GM19467 (cell line): ENCODE results near the gene GPATCH4.
"Not testable (repeated sequence)": the region's sequence is repeated elsewhere in the genome, so short reads cannot be mapped to it uniquely, and the experiment has no call there.

ENCODE experiments used
- ATAC-seq: cut with Tn5 transposase; IDR thresholded peaks from one replicate; pipeline ENCODE4 v1.9.1; 2021; ENCODE audit warnings: mild to moderate bottlenecking, moderate library complexity; ENCODE audit not compliant: unreplicated experiment

Gene GPATCH4

DNA sequence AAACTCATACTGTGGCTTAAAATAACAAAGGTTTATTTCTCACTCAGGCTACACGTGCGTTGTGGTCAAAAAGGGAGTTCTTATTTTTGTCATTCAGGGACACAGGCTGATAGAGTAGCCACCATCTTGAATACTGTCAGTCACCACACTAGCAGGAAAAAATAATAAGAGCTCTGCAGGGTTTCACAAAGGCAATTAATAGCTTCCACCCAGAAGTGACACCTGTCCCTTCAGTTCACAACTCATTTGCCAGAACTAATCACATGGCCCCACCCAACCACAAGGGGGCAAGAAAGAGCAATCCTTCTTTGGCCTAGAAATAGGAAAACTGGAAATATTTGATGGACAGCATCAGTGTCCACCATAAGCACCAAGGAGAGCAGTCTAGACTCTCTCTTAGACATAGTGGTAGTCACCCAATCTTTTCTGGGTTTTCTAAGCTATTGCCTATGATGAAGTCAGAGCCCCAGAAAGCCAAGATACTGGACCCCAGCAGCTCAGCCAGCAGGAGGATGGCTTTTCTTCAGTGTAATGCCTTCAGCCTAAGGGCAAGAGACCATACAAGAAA, 26.1 kb upstream of the GPATCH4 start:
- no peak for ATAC-seq

DNA sequence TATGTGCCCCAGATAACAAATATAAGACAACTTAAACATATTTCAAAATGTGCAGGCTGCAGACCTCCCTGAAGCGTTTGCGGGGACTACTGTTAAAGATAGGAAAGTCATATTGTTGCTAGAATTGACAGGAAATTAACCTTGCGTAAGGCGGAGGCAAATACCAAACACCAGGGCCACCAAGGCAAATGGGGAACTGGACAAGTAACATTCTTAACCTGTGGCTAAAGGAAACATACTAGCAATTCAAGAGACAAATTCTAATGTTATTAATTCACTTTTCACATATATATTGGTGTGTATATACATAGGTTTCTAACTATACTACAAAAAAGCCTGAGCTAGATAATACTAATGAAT, 24.8 kb upstream of the GPATCH4 start:
- no peak for ATAC-seq

DNA sequence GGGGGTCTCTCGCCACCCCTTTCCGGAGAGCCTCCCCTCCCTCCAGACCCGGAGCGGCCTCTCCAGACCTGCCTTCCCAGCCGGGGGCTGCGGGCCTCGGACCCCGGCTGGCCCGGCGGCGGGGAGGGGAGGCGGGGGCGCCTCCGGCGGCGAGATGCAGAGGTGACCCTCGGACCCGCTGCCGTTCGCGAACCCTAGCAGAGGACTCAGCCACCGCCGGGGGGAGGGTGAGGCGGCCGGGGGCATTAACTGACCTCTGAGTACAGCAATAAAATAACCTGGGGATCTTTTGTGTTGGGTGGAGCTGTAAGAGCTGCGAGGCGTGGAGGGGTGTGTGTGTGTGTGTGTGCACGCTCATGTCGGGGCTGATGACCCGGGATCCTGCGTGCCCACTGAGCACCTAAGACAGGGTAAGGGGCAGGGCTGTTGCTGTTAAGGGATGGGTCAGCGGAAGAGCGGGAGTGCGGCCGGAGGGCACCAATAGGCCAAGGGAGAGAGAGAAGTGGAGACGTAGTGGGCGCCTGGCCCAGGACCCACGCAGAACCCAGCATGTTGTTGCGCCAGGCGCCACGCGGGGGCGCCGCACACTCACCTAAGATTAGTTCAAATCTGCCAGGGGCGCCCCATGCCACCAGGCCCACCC, 24.3 kb upstream of the GPATCH4 start:
- ATAC-seq, result no peak

DNA sequence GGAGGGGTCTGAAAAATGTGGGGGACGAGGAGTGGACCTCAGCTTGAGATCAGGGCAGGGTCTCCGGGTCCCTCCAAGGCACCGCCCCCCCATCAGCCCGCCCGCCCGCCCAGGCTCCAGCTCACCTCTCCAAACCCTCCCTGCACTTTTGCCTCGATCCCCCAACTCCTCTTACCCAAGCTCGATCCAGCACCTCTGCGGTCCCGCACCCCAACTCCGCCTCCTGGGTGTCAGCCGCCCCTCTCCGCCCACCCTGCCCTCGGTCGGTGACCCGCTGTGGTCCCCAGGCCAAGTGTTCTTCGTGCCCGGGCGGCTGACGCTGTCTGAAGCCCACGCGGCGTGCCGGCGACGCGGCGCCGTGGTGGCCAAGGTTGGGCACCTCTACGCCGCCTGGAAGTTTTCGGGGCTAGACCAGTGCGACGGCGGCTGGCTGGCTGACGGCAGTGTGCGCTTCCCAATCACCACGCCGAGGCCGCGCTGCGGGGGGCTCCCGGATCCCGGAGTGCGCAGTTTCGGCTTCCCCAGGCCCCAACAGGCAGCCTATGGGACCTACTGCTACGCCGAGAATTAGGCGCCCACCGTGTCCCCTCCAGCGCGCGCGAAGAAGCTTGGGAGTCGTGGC, 23.6 kb upstream of the GPATCH4 start:
- ATAC-seq, result no peak

DNA sequence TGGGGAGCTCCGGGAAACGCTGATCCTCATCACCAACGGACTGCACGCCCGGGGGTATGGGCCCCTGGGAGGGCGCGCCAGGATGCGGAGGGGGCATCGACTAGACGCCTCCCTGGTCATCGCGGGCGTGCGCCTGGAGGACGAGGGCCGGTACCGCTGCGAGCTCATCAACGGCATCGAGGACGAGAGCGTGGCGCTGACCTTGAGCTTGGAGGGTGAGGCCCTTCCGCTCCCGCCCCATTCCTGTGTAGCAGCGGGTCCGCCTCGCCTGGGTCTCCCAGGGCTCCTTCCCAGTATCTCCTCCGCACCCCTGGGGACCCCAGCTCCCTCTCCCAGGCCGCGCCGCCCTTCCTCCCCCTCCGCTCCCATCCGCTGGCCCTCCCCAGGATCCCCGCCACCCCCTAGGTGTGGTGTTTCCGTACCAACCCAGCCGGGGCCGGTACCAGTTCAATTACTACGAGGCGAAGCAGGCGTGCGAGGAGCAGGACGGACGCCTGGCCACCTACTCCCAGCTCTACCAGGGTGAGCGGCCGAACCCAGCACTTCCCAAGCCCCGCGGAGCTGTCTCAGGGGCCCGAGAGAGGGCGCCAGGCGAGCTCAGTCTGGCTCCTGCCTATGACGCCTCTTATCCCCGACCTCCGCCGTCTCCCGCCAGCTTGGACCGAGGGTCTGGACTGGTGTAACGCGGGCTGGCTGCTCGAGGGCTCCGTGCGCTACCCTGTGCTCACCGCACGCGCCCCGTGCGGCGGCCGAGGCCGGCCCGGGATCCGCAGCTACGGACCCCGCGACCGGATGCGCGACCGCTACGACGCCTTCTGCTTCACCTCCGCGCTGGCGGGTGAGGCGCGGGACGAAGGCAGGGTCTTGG, 22.9 kb upstream of the GPATCH4 start:
- ATAC-seq, result no peak

DNA sequence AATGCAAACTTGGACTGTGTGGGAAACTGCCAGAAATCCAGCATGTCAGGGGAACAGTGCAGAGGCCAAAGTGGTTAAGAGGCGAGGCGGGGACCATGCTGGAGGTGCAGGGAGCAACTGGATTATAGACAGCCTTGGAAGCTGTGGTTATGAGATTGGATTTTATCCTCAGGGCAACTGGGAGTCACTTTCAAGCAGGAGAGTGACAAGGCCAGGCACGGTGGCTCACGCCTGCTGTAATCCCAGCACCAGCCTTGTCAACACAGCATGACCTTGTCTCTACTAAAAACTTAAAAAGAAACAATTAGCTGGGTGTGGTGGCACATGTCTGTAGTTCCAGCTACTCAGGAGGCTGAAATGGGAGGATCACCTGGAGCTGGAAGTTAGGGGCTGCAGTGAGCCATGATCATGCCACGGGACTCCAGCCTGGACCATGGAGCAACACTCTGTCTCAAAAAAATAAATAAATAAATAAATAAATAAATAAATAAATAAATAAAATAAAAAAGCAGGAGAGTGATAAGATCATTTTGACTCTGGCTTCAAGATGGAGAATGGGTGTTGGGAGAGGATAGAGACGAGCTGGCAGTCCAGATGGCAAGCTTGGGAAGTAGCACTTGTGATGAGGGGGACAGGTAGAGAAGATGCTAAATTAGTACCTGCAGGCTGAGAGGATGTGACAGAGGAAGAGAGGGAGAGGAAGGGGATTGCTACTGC, 21.5 kb upstream of the GPATCH4 start:
- no peak for ATAC-seq

DNA sequence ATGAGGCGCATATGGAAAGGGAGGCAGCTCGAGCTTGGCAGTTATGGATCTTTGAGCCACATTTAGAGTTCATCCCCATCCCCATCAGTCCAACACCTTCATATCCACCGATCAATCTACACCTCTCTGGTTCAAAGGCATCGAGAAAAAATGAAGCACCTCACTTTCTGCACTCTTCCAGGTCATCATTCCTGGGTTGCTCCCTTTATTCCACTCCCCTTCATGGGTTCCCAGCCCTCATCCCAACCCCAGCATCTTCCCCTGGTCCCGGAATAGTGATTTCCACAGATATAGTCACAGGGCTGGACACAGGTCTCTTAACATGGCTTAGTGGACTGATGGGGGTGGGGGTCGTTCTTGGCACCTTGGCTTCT, 18.3 kb upstream of the GPATCH4 start:
- no peak for ATAC-seq

DNA sequence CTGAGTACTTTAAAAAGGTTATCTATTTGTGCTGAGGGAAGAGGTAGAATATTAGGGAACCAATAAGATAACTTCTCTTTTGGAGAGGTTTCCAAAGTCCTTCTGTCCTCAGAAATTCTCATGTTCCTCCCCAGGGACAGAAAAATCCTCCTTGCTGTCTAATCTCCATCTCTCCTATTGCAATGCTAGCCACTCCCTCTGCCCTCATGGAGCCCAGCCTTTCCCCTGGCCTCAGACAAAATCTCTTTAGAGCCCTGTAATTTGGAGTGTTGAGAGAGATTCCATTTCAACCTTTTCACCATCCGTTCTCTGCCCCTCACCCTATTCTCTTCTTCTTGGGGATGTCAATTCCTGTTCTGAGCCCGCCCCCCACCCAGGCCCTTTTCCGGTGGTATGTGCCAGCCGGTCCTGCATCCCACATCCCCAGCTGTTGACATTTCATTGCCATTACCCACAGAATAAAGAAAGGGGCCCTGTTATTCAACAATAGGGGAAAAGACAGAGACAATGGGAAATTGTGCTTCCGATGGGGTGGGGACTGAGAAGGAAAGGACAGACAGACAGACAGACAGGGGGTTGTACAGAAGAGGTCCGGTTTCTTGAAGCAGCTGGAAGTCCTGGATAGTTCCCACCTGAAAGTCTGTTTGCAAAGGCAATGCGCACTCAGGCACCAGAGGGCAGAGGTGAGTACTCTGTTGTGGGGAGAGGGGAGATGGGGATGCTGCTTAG, 17.7 kb upstream of the GPATCH4 start, which contains the start of gene HAPLN2:
Gene HAPLN2 (plus strand): TSS at position 563 of the 729 bp plus-strand sequence. CDS start 4,076 bp downstream, outside the sequence.
- ATAC-seq, result no peak

DNA sequence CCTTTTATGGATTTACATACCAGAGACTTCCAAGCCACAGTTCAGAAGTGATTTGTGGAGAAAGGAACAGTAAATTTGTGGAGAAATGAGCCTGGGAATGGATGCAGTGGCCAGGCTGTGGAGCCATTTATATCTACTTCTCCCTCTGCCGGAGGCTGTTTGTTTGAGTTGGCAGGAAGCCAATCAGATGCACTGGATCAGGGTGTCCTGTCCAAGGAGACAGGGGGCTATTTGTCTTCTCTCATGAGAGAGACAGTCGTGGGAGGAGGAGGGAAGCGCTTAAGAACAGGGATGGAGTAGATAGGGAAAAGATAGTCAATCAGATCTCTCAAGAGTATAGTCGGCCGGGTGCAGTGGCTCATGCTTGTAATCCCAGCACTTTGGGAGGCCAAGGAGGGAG, 15.2 kb upstream of the GPATCH4 start:
- ATAC-seq, result no peak

DNA sequence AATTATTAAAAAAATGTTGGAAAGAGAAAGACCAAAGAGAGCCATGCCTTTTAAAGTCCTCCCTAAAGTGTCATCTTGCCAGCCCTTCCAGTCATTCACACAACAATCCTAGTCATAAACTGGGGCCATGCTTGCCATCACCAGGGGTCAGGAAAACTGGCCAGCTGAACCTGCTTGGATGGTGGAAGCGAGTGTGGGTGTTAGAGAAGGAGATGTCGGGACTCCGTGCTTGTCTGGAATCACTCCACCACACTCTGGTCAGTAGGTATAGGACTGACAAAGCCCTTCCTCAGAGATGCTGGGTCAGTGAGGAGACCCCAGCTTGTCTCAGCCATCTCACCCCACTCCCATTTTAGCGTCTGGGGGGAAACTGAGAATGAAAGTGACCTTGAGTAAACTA, 14.7 kb upstream of the GPATCH4 start:
- no peak for ATAC-seq

DNA sequence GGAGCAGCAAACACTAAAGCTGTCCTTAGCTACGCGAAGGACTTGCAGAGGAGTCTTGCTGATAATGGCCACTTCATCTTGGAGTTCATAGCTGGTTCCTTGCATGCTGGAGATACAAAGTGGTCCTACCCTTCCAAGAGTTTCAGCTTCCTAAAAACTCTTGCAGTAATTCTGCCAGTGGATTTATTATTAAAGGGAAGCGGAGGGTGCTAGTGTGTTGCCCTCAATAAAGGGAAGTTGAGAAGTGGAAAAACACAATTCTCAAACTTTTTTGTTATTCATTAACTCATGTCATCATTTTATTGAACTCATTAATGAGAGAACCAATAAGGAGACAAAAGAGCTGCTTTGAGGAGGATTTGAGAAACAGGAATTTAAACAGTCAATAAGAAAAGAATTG, 11.4 kb upstream of the GPATCH4 start:
- ATAC-seq, result no peak

DNA sequence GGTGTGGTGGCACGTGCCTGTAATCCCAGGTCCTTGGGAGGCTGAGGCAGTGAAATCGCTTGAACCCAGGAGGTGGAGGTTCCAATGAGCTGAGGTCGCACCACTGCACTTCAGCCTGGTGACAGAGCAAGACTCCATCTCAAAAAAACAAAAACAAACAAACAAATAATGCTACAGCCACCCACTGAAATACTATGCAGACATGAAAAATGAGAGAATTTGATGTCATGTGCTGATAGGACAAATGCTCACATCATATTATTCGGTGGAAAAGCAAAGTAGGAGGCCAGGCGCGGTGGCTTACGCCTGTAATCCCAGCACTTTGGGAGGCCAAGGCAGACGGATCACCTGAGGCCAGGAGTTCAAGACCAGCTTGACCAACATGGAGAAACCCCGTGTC, 8.8 kb upstream of the GPATCH4 start:
- not testable (repeated sequence) for ATAC-seq

DNA sequence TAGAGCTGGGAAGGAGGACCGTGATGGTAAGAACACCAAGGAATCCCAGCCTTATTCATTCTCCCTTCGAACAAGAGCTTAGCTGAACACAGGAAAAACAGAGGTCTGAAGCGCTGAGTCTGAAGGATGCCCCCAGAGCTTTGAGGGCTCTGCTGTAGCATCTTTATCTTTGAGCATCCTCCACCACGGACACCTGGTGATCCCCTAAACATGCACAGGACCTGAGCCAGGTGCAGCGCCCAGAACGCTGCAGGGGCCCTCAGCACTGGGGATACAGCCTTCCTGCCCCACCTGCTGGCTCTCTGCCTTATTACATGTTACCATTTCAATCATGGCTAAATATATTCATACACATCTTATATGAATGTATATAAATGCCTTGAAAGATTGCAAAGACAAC, 7.7 kb upstream of the GPATCH4 start:
- ATAC-seq, result no peak

DNA sequence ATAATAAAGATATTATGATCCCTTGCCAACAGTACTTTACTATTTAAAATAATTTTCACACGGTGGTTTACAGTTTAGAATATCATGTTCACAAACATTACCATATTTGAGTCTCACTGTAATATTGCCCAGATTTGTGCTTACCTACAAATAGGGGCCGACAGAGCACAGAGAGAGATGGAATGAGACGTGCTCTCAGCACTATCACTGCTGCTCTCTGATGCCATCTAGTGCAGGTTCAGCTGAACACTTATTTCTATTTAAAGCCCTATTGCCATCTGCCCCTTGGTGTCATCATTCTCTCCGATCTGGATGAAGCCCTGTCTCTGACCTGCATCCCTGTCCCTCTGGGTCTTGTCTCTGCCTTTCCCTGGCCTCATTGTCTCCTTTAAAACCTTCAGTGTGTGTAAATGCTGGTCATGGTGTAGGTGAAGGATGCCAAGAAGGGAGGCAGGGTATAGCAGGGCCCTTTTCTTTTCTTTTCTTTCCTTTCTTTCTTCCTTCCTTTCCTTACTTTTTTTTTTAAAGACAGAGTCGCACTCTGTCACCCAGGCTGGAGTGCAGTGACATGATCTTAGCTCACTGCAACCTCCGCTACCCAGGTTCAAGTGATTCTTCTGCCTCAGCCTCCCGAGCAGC, 6.9 kb upstream of the GPATCH4 start:
- no peak for ATAC-seq

DNA sequence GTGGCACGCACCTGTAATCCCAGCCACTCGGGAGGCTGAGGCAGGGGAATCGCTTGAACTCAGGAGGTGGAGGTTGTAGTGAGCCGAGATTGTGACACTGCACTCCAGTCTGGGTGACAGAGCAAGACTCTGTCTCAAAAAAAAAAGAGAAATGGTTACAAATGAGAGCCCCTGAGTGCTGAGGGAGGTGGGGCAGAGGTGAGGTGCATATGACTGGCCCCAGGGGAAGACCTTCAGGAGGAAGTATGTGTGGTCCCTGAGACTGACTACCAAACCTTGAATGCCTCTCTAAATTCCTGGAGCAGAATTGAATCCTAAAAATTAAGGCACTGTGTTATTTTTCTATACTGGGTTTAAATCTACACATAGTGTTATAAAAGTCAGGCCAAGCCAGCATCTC, 6.1 kb upstream of the GPATCH4 start:
- ATAC-seq, result not testable (repeated sequence)

DNA sequence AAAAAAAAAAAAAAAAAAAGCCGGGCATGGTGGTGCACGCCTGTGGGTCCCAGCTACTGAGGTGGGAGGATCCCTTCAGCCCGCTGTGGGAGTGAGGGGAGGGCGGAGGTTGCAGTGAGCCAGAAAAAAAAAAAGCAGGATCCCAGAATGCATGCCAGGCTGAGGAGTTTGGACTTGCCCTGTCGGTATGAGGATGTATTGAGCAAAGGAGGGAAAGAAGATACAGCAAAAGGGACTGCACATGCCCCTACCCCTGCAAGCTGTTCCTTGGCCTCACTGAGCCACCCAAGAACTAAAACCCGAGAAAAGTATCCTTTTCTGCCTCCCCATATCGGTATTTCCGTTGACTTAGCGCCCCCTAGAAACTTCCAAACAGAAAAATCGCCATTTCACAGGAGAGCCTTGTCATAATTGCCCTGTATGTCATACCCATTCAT, 1.3 kb upstream of the GPATCH4 start:
- no peak for ATAC-seq

DNA sequence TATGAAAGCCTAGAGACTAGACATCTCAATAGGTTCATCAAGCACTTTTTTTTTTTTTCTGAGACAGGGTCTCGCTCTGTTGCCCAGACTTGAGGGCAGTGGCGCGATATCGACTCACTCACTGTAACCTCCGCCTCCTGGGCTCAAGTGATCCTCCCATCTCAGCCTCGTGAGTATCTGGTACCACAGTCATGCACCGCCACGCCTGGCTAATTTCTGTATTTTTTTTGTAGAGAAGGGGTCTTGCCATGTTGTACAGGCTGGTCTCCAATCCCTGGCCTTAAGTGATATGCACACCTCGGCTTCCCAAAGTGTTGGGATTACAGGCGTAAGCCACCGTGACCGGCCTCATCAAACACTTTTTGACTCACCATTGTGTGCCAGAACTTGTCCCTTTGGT, 613 bp upstream of the GPATCH4 start:
- ATAC-seq, result no peak

DNA sequence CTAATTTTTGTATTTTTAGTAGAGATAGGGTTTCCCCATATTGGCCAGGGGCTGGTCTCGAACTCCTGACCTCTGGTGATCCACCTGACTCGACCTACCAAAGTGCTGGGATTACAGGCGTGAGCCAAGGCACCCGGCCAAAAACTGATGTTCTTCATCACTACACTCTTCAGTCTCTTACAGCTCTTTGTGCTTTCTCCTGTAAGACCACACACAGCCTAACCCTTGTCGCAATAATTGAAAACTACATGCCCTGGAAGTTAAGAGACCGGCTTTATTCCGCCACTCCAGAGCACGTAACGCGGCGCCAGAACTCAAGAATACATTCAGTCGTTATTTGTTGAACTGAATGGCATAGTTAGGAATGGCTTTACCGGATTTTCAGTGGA, 552 bp downstream of the GPATCH4 start:
- ATAC-seq, result no peak

DNA sequence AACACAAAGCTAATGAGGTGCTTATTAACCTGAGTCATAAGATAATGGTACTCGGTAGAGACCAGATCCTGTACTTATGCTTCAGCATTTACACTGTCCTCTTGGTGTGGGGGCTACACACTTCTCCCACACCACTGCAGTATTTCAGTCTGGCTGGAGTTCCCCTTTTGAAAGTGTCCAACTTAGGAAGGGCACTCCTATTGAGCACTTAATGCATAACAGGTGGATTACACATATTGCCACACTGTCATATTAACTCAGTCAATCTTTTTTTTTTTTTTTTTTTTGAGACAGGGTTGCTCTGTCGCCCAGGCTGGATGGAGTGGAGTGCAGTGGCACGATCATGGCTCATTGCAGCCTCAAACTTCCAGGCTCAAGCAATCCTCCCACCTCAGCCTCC, 1.5 kb downstream of the GPATCH4 start:
- no peak for ATAC-seq
